ENCODE measurements around the gene CREB3L2. TPM values are rescaled to one million over a fixed set of nuclear protein-coding genes. Genes with fewer than 3 reads are reported as not detected.
A peak's percentile ranks its signal among the peaks of the same experiment; 100 is the strongest.

The CREB3L2 gene
- total and polyA plus RNA-seq, 8 donors = 5.8 to 258 (median 23.6) TPM

DNA sequence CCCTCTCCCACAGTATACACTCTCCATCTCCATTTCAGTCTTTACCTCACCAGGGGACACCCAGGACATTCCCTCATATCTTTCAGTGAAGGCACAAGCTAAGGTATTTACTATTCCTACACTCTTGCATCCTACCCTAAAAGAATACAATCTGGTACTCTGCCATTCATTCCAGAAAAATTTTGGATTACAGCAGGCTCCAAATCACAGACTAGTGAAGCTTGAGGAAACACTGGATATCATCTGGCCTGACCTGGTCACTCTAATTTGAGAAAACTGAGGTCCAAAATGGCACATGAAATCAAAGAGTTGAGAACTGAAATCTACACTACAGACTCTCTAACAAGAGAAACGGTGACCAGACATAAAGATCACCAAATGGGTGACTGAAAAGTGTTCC, 61.7 kb downstream of the CREB3L2 start:
- Histone ChIP-seq H3K9me3 (no peaks in the 10 kb centered on the region), H3K4me3 (no peak overlapping the region), H3K4me1 (peaks cover 42 to 82% (median 62%) of the 10 kb centered on the region in 4 donors), H3K27me3 (no peaks in the 10 kb centered on the region), H3K27ac (peak overlapping the region in 4 of 5 donors; percentile 0 to 82 (median 34)), H3K36me3 (no peaks in the 10 kb centered on the region)
- DNase-seq = no peak
- intact Hi-C loops (cut with DNase I; ENCODE audit: low total_unique reads) = no loop called here
- 44 to 70% (median 65%) methylated on average over 1 of the region's 1 CpG for WGBS, 5 donors
- no peak for TF ChIP-seq POLR2A (IDR thresholded peaks at IDR 0.05)

DNA sequence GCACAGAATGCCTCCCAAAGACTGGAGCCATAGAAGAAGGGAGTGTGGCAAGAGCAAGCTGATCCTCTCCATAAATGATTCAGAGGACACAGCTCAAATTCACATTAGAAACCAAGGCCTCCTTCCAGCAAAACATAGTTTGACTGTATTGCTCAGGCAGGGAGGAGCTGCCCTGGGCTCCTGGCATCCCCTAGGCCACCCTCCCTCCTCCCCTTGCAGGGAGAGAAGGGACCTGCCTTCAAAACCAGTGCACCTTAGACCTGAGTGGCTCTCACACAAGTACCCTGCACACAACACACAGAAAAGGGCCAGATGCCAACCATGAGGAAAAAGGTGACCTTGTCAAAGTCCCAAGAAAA, 64.7 kb downstream of the CREB3L2 start:
- peaks cover 51 to 83% (median 65%) of the 10 kb centered on the region in 4 donors for H3K4me1 ChIP-seq
- H3K27me3 ChIP-seq = no peaks in the 10 kb centered on the region
- H3K4me3 ChIP-seq = no peak overlapping the region
- no peak for DNase-seq
- intact Hi-C loops (cut with DNase I; ENCODE audit: low total_unique reads) = no loop called here
- no peaks in the 10 kb centered on the region for H3K36me3 ChIP-seq
- peak overlapping the region; percentile 8 to 84 (median 76) for H3K27ac ChIP-seq
- TF ChIP-seq, protein P1, sequence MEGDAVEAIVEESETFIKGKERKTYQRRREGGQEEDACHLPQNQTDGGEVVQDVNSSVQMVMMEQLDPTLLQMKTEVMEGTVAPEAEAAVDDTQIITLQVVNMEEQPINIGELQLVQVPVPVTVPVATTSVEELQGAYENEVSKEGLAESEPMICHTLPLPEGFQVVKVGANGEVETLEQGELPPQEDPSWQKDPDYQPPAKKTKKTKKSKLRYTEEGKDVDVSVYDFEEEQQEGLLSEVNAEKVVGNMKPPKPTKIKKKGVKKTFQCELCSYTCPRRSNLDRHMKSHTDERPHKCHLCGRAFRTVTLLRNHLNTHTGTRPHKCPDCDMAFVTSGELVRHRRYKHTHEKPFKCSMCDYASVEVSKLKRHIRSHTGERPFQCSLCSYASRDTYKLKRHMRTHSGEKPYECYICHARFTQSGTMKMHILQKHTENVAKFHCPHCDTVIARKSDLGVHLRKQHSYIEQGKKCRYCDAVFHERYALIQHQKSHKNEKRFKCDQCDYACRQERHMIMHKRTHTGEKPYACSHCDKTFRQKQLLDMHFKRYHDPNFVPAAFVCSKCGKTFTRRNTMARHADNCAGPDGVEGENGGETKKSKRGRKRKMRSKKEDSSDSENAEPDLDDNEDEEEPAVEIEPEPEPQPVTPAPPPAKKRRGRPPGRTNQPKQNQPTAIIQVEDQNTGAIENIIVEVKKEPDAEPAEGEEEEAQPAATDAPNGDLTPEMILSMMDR (IDR thresholded peaks at IDR 0.05) = no peak
- TF ChIP-seq POLR2AphosphoS5 (IDR thresholded peaks at IDR 0.05) = peak in 1 of 3 donors; percentile 21
- no peaks in the 10 kb centered on the region for H3K9me3 ChIP-seq

DNA sequence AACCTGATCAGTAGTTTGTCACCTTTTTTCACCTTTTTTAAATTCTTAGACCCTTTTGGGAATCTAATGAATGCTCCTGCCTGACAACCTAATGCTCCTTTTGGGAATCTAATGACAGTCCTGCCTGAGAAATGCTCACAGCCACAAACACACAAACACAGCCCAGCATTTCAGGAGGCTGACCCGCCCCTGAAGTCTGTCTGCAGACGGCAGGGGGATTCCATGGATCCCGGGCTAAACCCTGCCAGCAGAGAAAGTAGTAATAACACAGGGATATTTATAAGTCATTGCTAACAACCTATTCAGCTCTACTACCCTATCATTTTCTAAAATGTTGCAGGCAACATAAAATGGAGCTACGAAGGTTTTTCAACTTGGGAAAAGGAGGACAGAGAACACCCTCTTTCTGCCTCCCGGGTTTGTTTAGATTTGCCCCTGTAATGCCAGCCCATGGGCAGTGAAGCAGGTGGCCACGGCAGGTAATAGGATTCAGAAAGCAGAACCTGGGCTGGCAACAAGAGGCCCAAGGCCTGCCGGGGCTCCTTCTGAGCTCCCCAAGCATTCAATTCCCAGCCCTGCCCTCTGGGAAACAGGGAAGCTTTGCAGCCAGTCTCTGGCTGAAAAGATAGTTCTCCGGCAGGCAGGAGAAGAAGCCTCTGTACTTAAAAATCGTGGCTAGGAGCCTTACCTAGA, 65.2 kb downstream of the CREB3L2 start:
- Histone ChIP-seq H3K36me3 (no peaks in the 10 kb centered on the region), H3K27ac (peak overlapping the region in 4 of 5 donors; percentile 8 to 84 (median 78)), H3K4me1 (peaks cover 54 to 84% (median 69%) of the 10 kb centered on the region in 4 donors), H3K27me3 (no peaks in the 10 kb centered on the region), H3K9me3 (no peaks in the 10 kb centered on the region), H3K4me3 (no peak overlapping the region)
- TF ChIP-seq POLR2A (IDR thresholded peaks at IDR 0.05) = no peak
- no peak for TF ChIP-seq EP300 (IDR thresholded peaks at IDR 0.05)
- TF ChIP-seq, protein P1 (IDR thresholded peaks at IDR 0.05) = no peak
- TF ChIP-seq POLR2AphosphoS5 (IDR thresholded peaks at IDR 0.05) = no peak
- DNase-seq = no peak
- 59 to 73% (median 68%) methylated on average over 9 of the region's 9 CpGs for WGBS, 5 donors
- intact Hi-C loops (cut with DNase I; ENCODE audit: low total_unique reads) = no loop called here

DNA sequence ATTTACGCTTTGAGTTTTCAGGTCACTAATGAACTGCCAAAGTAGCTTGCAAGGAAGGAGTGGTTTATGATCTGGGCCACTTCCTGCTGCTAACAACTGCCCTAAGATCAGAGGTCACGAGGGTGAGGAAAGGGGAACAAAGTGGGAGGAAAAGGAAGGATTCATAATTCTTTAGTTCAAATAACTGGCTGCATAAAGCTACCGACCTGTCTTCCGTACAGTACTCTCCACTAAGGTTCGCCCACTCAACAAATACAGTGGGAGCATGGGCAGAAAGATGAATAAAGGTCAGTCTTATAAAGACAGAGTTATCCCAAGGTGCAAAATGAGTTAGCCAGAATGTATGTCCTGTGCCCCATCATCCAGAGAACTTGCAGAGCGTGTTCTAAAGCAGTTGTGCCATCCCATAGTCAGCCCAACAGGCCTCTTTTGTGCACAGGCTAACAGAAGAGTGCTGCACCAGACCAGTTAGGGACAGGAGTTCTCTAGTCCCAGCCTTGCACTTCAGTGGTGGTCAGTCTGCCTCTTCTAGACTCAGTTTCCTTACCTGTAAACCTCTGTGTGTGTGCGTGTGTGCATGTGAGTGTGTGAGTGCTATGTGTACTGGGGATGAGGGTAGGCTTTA, 65.9 kb downstream of the CREB3L2 start:
- Histone ChIP-seq H3K4me3 (no peak overlapping the region), H3K9me3 (no peaks in the 10 kb centered on the region), H3K27me3 (no peaks in the 10 kb centered on the region), H3K27ac (peak overlapping the region in 4 of 5 donors; percentile 8 to 84 (median 78)), H3K36me3 (no peaks in the 10 kb centered on the region), H3K4me1 (peaks cover 60 to 83% (median 68%) of the 10 kb centered on the region in 4 donors)
- 61 to 79% (median 73%) methylated on average over 7 of the region's 7 CpGs for WGBS, 5 donors
- DNase-seq = no peak
- intact Hi-C loops (cut with DNase I; ENCODE audit: low total_unique reads) = no loop called here
- TF ChIP-seq EP300 (IDR thresholded peaks at IDR 0.05) (no peak), POLR2AphosphoS5 (IDR thresholded peaks at IDR 0.05) (no peak), POLR2A (IDR thresholded peaks at IDR 0.05) (no peak)
- TF ChIP-seq, protein P1 (IDR thresholded peaks at IDR 0.05) = no peak
